Skeletal muscle tissue (tissue), 4 donors: ENCODE results near the gene PAPOLG. TPM values are rescaled to one million over a fixed set of nuclear protein-coding genes. Genes with fewer than 3 reads are reported as not detected.

Experiments
- H3K27ac ChIP-seq: one replicate; pipeline ENCODE4 v1.7.0; 2013; ENCODE audit warnings: mild to moderate bottlenecking, low read depth, low read length, inconsistent platforms
- H3K27me3 ChIP-seq, 3 donors: one replicate each; pipeline ENCODE4 v1.7.0; 2013; ENCODE audit warnings: low read length in 3 of 3; ENCODE audit not compliant: control insufficient read depth in 3 of 3, insufficient read depth in 3 of 3
- H3K36me3 ChIP-seq, 3 donors: one replicate each; pipeline ENCODE4 v1.7.0; 2013; ENCODE audit warnings: low read length in 3 of 3; ENCODE audit not compliant: control insufficient read depth in 3 of 3, insufficient read depth in 3 of 3
- H3K4me1 ChIP-seq, 3 donors: one replicate each; pipeline ENCODE4 v1.7.0; 2013; ENCODE audit warnings: low read length in 3 of 3, mild to moderate bottlenecking in 3 of 3; ENCODE audit not compliant: control insufficient read depth in 3 of 3, insufficient read depth in 3 of 3
- H3K4me3 ChIP-seq, 3 donors: one replicate each; pipeline ENCODE4 v1.7.0; 2013; ENCODE audit warnings: low read length in 3 of 3
- H3K9ac ChIP-seq, 3 donors: one replicate each; pipeline ENCODE4 v1.7.0; 2013; ENCODE audit warnings: low read length in 3 of 3, mild to moderate bottlenecking in 3 of 3, moderate library complexity in 2 of 3, low read depth in 1 of 3
- H3K9me3 ChIP-seq, 3 donors: one replicate each; pipeline ENCODE4 v1.7.0; 2013; ENCODE audit warnings: low read length in 3 of 3; ENCODE audit not compliant: control insufficient read depth in 3 of 3
- total RNA-seq: library from RNA; depleted of rRNA; stranded (reverse); fragments of >200 nt; gene quantifications from one replicate; pipeline ENCODE4 v1.2.3, GENCODE V29; 2014
- donor health status: Osteomylitis.

PAPOLG gene
- total RNA-seq, 1 donor from 2014 or later: 10.4 TPM

DNA sequence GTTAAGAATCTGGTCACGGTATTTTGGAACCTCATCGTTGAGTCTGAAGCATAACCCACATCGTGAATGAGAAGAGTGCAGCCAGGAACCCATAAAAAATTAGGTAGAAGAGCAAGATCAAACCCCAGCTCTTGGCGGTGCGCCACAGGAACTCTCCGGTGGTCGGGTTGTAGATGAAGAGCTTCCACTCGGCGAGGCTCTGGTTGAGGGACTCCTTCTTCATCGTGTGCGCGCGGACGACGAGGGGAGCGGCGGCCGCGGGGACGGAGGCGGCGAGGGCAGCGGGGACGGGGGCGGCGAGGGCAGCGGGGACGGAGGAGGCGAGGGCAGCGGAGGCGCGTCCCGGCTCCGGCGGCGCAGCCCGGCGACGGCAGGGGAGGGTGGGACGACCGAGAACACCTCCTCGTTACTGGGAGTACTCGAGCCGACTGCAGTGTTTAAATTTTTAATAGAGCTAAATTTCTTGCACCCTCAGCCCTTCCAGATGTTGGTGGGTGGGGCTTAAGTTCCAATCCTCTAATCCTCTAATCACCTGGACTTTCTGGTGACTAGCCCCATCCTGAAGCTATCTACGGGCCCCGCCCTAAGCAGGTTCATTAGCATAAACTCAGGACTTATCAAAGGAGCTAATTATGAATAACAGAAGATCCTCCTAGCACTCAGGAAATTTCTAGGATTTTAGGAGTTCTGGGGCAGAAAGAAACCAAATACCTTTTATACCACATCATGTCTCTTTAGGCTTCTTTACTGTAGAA is 20.4 kb upstream of the PAPOLG start:
- Histone ChIP-seq H3K27me3 (peaks cover 8 to 18% (median 13%) of the 10 kb centered on the region in 3 donors), H3K36me3 (no peaks in the 10 kb centered on the region), H3K27ac (no peak overlapping the region), H3K4me3 (peak overlapping the region in 2 of 3 donors; percentile 38 to 54), H3K9ac (no peak overlapping the region), H3K9me3 (no peaks in the 10 kb centered on the region), H3K4me1 (peaks cover 0 to 2% (median 0%) of the 10 kb centered on the region in 3 donors)

DNA sequence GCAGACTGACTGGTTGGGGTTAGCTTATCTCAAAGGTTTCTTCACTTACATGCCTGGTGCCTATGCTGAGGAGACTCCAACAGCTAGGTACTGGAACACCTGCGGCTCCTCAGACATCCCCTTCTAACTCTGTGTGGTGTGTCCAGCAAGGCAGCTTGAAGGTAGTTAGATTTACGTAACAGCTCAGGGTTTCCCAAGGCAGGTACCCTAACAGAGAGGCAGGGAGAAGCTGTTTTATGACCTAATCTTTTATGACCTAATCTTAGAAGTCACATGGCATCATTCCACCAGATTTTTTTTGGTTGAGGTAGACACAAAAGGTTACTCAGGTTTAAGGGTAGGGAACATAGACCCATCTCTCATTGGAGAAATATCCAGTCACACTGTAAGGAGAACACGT is 17.4 kb upstream of the PAPOLG start:
- peaks cover 0 to 2% (median 0%) of the 10 kb centered on the region in 3 donors for H3K4me1 ChIP-seq
- no peak overlapping the region for H3K4me3 ChIP-seq
- peaks cover 8 to 18% (median 13%) of the 10 kb centered on the region in 3 donors for H3K27me3 ChIP-seq
- no peak overlapping the region for H3K9ac ChIP-seq
- no peaks in the 10 kb centered on the region for H3K36me3 ChIP-seq
- no peaks in the 10 kb centered on the region for H3K9me3 ChIP-seq
- H3K27ac ChIP-seq: no peak overlapping the region

GRCh38 chr2:60739156-60739555 is 16.9 kb upstream of the PAPOLG start:
- no peak overlapping the region for H3K4me3 ChIP-seq
- peaks cover 8 to 18% (median 13%) of the 10 kb centered on the region in 3 donors for H3K27me3 ChIP-seq
- no peak overlapping the region for H3K27ac ChIP-seq
- no peak overlapping the region for H3K9ac ChIP-seq
- peaks cover 0 to 2% (median 0%) of the 10 kb centered on the region in 3 donors for H3K4me1 ChIP-seq
- no peaks in the 10 kb centered on the region for H3K36me3 ChIP-seq
- no peaks in the 10 kb centered on the region for H3K9me3 ChIP-seq

DNA sequence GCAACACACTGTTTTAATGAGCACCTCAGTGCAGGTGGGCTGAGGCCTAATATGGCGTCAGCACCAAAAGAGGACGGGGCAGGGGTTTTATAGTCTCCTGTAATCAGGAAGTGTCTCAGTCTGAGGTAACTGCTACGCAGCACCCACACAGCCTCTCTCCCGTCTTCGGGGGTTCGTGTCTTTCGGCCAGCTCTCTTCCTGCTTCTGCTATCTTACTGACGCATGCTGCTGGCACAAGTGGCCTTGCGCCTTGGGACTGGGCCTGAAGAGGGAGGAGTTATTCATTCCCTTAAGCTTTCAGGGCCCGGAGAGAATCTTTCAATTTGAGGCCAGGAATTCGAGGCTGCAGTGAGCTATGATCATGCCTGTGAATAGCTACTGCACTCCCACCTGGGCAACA is 14.5 kb upstream of the PAPOLG start:
- H3K9ac ChIP-seq: no peak overlapping the region
- no peaks in the 10 kb centered on the region for H3K36me3 ChIP-seq
- H3K4me3 ChIP-seq: no peak overlapping the region
- no peaks in the 10 kb centered on the region for H3K9me3 ChIP-seq
- H3K27ac ChIP-seq: no peak overlapping the region
- H3K4me1 ChIP-seq: peaks cover 3 to 5% (median 4%) of the 10 kb centered on the region in 3 donors
- peaks cover 0 to 15% (median 8%) of the 10 kb centered on the region in 3 donors for H3K27me3 ChIP-seq

GRCh38 chr2:60742419-60742818 is 13.6 kb upstream of the PAPOLG start:
- Histone ChIP-seq H3K4me3 (no peak overlapping the region), H3K27ac (no peak overlapping the region), H3K4me1 (peaks cover 3 to 5% (median 4%) of the 10 kb centered on the region in 3 donors), H3K27me3 (peaks cover 0 to 11% (median 5%) of the 10 kb centered on the region in 3 donors), H3K9ac (no peak overlapping the region), H3K36me3 (no peaks in the 10 kb centered on the region), H3K9me3 (no peaks in the 10 kb centered on the region)

DNA sequence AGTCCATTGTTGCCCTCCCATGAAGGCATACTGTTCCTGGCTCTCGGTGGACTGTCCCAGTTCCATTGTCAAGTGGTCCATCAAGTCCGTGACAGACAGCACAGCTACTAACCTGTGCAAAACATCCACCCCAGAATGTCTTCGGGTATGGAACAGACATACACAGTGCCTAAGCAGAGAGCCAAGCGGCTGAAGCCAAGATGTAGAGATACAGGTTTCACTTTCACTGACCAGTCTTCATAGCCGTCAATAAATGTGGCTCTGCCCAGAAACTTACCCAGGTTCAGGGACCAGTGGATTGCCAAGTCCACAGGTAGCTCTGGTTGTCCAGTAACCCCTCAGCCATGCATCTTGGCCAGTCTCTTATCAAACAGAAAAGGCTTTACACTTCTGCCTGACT is 10.7 kb upstream of the PAPOLG start:
- H3K4me1 ChIP-seq: peaks cover 3 to 5% (median 4%) of the 10 kb centered on the region in 3 donors
- H3K9me3 ChIP-seq: no peaks in the 10 kb centered on the region
- no peak overlapping the region for H3K9ac ChIP-seq
- no peak overlapping the region for H3K27ac ChIP-seq
- no peaks in the 10 kb centered on the region for H3K36me3 ChIP-seq
- peaks cover 0 to 5% (median 0%) of the 10 kb centered on the region in 3 donors for H3K27me3 ChIP-seq
- H3K4me3 ChIP-seq: no peak overlapping the region

- H3K4me1 ChIP-seq: peaks cover 3 to 5% (median 4%) of the 10 kb centered on the region in 3 donors
- no peaks in the 10 kb centered on the region for H3K9me3 ChIP-seq
- H3K4me3 ChIP-seq: no peak overlapping the region
- peaks cover 0 to 5% (median 0%) of the 10 kb centered on the region in 3 donors for H3K27me3 ChIP-seq
- H3K9ac ChIP-seq: peak overlapping the region in 1 of 3 donors; percentile 16
- H3K27ac ChIP-seq: no peak overlapping the region
- no peaks in the 10 kb centered on the region for H3K36me3 ChIP-seq
These were observed 10.3 kb upstream of the PAPOLG start for GRCh38 chr2:60745761-60746160.

GRCh38 chr2:60746318-60746717 is 9.8 kb upstream of the PAPOLG start:
- Histone ChIP-seq H3K4me3 (no peak overlapping the region), H3K9me3 (no peaks in the 10 kb centered on the region), H3K4me1 (peaks cover 3 to 5% (median 4%) of the 10 kb centered on the region in 3 donors), H3K27me3 (peaks cover 0 to 5% (median 0%) of the 10 kb centered on the region in 3 donors), H3K27ac (no peak overlapping the region), H3K36me3 (no peaks in the 10 kb centered on the region), H3K9ac (peak overlapping the region in 1 of 3 donors; percentile 16)

- H3K9me3 ChIP-seq: no peaks in the 10 kb centered on the region
- peaks cover 3 to 10% (median 4%) of the 10 kb centered on the region in 3 donors for H3K4me1 ChIP-seq
- H3K27me3 ChIP-seq: no peaks in the 10 kb centered on the region
- no peak overlapping the region for H3K9ac ChIP-seq
- H3K27ac ChIP-seq: no peak overlapping the region
- H3K4me3 ChIP-seq: no peak overlapping the region
- peaks cover 8 to 30% (median 26%) of the 10 kb centered on the region in 3 donors for H3K36me3 ChIP-seq
These were observed 3.6 kb downstream of the PAPOLG start for GRCh38 chr2:60759654-60760053.

DNA sequence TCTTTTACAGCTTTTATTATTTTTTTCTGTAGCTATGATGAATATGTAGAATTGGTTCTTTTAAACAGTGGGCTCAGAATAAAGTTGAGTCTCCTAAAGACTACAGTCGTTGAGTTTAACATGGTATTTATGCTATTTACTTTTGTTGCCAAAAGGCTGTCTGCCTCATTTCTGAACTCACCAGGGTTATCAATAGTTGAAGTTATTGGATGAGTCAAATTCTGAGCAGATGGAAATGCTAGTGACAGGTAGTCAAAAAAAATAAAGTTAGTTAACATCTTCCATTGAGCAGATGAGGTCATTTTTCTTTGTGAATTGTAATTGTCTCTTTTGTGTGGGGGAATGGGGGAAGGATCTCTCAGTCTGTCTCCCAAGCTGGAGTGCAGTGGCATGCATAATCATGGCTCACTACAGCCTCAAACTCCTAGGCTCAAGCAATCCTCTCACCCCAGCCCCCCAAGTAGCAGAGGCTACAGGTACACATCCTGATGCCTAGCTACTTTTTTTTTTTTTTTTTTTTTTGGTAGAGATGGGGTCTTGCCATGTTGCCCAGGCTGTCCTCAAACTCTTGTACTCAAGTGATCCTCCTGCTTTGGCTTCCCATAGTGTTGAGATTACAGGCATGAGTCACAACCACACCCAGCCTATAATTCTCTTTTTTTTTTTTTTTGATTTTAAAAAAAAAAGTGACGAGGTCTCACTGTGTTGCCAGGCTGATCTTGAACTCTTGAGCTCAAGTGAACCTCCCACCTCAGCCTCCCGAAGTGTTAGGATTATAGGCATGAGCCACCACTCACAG is 8.9 kb downstream of the PAPOLG start:
- Histone ChIP-seq H3K4me3 (no peak overlapping the region), H3K27me3 (no peaks in the 10 kb centered on the region), H3K27ac (no peak overlapping the region), H3K4me1 (no peaks in the 10 kb centered on the region), H3K36me3 (peaks cover 12 to 48% (median 40%) of the 10 kb centered on the region in 3 donors), H3K9ac (no peak overlapping the region), H3K9me3 (no peaks in the 10 kb centered on the region)
